NCI-H524 treated with DMSO at 0.1 percent for 48 hours (cell line): ENCODE measurements around the gene PTGFR.

Experiments
- DNase-seq: peaks from one replicate; lab custom pipeline; 2025; lab: John Stamatoyannopoulos, UW

The PTGFR gene

GRCh38 chr1:78490861-78491450 is at the start of gene PTGFR:
TSS of gene PTGFR (plus strand) at chr1:78490974. CDS start at chr1:78492744, 1,770 bp downstream.
- no peak for DNase-seq

GRCh38 chr1:78441921-78442320 is 48.9 kb upstream of the PTGFR start:
- DNase-seq: no peak

GRCh38 chr1:78447086-78447485 is 43.7 kb upstream of the PTGFR start:
- no peak for DNase-seq

GRCh38 chr1:78464449-78464891 is 26.3 kb upstream of the PTGFR start:
- DNase-seq: no peak

- DNase-seq: no peak
Observed at GRCh38 chr1:78465143-78465542, 25.6 kb upstream of the PTGFR start.

- DNase-seq: no peak
Observed at GRCh38 chr1:78468521-78468920, 22.3 kb upstream of the PTGFR start.

- DNase-seq: no peak
Observed at GRCh38 chr1:78469576-78469975, 21.2 kb upstream of the PTGFR start.

- DNase-seq: no peak
Observed at GRCh38 chr1:78471890-78472620, 18.7 kb upstream of the PTGFR start.

- no peak for DNase-seq
Observed at GRCh38 chr1:78472851-78473496, 17.8 kb upstream of the PTGFR start.

GRCh38 chr1:78474092-78474491 is 16.7 kb upstream of the PTGFR start:
- no peak for DNase-seq

- no peak for DNase-seq
Observed at GRCh38 chr1:78475888-78476610, 14.7 kb upstream of the PTGFR start.

- DNase-seq: peak; percentile 40
Observed at GRCh38 chr1:78483903-78484302, 6.9 kb upstream of the PTGFR start.

- no peak for DNase-seq
Observed at GRCh38 chr1:78491451-78492071, 787 bp downstream of the PTGFR start.

- DNase-seq: no peak
Observed at GRCh38 chr1:78492386-78492950, 1.7 kb downstream of the PTGFR start.

- DNase-seq: no peak
Observed at GRCh38 chr1:78493451-78493850, 2.7 kb downstream of the PTGFR start.

- no peak for DNase-seq
Observed at GRCh38 chr1:78497201-78497600, 6.4 kb downstream of the PTGFR start.

GRCh38 chr1:78500529-78500928 is 9.8 kb downstream of the PTGFR start:
- DNase-seq: no peak

GRCh38 chr1:78501203-78501602 is 10.4 kb downstream of the PTGFR start:
- DNase-seq: no peak

GRCh38 chr1:78511334-78511733 is 20.6 kb downstream of the PTGFR start:
- no peak for DNase-seq

GRCh38 chr1:78516716-78517115 is 25.9 kb downstream of the PTGFR start:
- no peak for DNase-seq

GRCh38 chr1:78519446-78519845 is 28.7 kb downstream of the PTGFR start:
- no peak for DNase-seq

- no peak for DNase-seq
Observed at GRCh38 chr1:78520216-78520615, 29.4 kb downstream of the PTGFR start.
